NCI-H1930 (cell line): ENCODE results near the gene ASXL1.
"Not testable (repeated sequence)": the region's sequence is repeated elsewhere in the genome, so short reads cannot be mapped to it uniquely, and the experiment has no call there.

Experiments used
- DNase-seq, 2 experiments: peaks; one replicate each; lab custom pipeline; 2025; lab: John Stamatoyannopoulos, UW

ASXL1 gene

DNA sequence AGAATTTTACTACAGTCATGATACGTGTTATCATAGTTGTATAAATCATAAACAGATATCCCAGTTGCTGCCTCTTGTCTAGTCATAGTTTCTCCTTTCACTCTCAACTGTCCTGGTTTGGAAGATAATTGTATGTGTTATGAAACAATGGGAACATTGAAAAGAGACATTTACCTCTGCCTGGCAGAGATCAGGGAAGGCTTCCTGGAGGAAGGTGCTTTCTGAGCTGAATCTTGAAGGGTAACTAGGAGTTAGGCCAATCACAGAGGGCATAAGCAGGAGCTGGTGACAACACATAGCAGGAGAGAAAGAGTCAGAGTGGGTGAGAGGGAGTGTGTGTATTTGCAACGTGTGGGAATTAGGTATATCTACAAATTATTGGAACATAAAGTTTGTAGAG, 5.4 kb downstream of the ASXL1 start:
- no peak for DNase-seq

DNA sequence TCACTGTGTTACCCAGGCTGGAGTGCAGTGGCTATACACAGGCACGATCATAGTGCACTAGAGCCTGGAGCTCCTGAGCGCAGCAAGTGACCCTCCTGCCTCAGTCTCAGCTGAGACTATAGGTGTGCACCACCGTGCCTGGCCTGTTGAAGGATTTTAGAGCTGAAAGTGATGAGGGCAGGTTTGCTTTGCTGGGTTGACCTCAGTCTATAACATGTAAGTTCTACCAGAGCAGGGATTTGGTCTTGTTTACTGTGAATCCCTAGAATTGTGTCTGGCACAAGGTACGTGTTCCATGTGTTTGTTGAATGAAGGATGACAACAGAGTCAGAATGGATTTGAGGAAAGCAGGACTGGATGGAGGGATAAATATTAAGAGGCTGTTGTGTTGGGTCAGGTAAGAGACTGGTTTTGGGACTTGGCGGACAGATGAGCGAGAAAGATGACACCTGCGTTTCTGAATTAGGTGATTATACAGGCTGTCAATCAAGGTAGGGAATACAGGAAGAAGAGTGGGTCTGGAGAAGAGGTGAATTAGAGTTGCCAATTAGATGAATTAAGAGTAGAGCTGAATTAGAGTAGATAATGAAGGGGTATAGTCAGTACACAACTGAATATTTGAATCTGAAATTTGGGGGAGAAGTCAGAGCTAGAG, 6.5 kb downstream of the ASXL1 start:
- no peak for DNase-seq

DNA sequence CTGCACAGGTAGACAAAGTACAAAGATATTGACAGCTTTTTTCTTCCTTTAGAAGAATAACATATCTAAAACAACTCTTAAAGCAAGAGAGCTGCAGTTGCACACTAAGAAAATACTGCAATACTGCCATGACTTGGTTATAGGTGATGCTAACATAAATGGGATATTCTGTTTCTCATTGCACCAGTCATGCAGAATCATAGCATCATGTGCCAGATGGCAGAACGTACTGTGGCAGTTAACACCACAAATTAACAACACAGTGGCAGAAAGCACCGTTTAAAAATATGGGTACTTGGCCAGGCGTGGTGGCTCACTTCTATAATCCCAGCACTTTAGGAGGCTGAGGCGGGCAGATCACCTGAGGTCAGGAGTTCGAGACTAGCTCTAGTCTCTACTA, 7.4 kb downstream of the ASXL1 start:
- DNase-seq = no peak

DNA sequence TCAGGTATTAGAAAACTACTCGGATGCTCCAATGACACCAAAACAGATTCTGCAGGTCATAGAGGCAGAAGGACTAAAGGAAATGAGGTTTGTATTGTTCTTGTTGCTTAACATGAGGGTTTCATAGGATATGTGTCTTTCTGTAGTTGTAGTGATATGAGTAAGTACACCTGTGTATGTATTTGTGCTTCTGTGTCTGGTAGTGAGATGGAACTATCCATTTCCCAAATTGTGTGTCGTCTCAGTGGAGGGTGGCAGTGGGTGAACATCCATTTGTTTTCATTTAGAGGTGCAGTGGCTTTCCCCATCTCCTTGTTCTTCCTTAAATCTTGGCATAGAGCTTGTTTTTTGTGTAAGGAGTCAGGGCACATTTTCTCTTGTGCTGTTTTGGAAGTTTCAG, 8.2 kb downstream of the ASXL1 start:
- DNase-seq = no peak

DNA sequence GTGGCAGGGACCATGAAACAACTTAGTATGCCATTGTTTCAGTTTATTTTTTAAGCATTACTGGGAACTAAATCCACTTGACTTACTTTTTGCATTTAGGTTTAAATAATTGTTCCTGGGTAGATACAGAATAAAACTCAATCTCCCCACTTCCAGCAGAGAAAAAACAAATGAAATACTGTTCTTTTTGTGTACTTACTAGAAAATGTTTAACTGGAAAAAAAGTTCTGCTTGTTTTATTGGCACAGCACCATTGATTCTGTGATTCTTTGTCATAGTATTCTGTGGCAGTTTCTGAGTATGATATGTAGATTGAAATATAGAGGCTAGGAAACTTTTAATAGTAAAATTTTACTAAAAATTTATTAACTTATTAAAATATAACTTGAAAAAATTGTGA, 10.2 kb downstream of the ASXL1 start:
- DNase-seq = no peak

DNA sequence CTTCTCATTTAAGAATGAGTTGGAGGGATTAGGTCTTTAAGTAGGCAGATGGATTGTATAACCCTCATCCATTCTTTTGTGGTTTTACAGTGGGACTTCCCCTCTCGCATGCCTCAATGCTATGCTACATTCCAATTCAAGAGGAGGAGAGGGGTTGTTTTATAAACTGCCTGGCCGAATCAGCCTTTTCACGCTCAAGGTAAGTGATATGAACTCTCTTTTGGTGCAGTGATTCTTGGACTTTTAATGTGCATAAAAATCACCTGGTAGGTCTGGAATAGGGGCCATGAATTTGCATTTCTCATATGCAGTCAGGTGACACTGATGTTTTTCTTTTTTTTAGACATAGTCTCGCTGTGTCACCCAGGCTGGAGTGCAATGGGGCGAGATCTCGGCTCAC, 10.8 kb downstream of the ASXL1 start:
- DNase-seq = no peak

DNA sequence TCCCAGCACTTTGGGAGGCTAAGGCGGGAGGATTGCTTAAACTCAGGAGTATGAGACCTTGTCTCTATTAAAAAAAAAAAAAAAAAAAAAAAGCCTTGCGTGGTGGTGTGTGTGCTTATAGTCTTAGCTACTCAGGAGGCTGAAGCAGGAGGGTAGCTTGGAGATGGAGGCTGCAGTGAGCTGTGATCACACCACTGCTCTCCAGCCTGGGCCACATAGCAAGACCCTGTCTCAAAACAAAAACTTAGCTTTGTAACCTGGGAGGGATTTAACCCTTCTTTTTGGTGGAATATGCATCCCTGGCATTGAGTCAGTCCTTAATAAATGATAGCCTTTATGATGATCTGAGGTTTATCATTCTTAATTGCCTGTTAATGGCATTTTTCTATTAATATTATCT, 12.8 kb downstream of the ASXL1 start:
- DNase-seq = no peak

DNA sequence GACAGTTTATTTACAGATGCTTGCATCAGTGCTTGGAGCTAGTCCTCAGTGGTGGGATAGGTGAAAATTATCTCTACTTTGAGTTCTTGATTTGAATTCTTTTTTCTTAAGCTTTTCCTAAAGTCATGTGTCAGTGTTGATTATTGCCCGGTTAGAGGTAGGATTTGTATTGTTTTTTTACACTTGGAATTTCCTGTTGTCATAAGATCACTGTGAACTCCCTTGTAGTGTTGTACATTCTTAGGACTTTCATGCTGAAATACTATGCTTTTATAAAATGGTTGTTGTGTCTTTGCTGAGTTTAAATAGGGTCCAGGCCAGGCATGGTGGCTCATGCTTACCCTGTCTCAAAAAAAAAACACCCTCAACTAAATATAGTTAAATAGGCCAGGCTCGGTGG, 20.3 kb downstream of the ASXL1 start:
- no peak for DNase-seq

DNA sequence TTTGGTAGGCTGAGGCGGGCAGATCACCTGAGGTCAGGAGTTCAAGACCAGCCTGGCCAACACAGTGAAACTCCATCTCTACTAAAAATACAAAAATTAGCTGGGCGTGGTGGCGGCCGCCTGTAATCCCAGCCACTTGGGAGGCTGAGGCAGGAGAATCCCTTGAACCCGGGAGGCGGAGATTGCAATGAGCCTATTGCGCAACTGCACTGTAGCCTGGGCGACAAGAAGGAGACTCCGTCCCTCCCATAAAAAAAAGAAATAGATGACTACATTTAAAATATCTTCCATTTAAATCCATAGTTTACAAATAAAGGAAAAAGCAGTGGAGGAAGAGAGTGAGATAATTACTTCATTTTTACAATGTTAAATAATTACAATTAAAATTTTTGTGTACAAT, 21.9 kb downstream of the ASXL1 start:
- not testable (repeated sequence) for DNase-seq

DNA sequence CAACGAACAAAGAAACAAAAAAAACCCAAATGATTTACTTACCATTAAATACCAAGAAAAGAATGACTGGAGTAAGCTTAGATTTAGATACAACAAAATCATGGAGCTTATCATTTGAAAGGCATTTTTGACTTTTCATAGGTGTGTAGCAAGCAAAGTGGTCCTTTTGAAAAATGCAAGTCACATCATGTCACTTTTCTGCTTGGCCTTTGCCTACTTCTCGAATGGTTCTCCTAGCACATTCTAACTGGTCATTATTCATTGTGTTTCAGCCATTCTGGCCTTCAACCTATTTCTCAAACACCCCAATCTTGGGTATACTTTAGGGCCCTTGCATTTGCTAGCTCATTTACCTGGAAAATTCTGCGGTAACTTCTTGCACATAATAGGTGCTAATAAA, 22.6 kb downstream of the ASXL1 start:
- DNase-seq = no peak

DNA sequence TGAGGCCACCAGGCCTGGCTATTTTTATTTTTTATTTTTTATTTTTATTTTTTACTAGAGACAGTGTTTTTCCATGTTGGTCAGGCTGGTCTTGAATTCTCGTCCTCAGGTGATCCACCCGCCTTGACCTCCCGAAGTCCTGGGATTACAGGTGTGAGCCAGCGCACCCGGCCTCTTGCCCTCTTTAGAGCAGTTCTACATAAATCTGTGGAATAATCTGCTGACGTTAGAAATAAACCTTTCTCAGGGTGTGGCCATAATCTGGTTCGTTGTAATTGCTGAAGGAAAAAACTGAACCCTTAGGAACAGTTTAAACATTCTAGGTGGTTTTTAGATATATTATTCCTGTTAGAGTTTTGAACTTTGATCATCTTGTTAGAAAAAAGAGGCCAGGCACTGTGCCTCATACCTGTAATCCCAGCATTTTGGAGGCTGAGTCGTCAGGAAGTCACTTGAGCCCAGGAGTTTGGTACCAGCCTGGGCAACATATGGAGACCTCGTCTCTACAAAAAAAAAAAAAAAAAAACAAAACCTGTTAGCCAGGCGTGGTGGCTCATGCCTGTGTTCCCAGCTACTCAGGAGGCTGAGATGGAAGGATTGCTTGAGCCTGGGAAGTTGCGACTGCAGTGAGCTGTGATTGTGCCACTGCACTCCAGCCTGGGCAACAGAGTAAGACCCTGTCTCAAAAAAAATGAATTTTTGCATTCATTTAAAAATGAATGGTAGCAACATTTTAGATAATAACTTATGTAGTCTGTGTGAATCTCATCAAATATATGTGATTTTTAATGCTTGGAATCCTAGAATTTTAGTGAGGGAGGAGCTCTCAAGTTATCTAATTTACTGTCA, 24.2 kb downstream of the ASXL1 start:
- DNase-seq = no peak

DNA sequence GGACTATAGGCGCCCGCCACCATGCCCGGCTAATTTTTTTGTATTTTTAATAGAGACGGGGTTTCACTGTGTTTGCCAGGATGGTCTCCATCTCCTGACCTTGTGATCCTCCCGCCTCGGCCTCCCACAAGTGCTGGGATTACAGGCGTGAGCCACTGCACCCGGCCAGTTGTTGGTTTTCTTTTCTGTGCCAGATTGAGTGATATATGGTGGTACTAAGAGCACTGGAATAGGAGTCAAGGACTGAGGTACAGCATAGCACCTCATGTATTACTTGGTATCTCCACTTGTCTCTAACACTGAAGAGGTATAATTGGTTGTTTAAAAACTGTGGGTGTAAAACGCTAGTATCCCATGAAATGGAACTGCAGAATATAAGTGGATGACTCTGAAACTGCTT, 25.3 kb downstream of the ASXL1 start:
- DNase-seq = not testable (repeated sequence)

DNA sequence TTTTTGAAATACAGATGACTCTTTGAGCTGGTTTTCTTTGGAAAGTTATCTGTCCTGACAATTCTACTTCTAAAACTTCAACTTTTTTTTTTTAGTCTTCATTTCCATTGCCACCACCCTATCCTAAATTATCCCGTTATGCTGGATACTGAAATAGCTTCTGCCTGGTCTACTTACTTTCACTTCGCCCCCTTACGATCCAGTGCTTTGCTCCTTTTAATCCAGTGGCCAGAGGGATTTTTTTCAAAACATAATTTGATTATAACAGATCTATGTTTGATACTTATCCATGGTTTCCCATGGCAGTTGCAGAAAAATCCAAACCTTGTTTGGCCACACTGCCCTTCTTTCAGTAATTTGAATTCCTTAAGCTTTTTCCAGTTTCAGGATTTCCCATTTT, 27.4 kb downstream of the ASXL1 start:
- no peak for DNase-seq

DNA sequence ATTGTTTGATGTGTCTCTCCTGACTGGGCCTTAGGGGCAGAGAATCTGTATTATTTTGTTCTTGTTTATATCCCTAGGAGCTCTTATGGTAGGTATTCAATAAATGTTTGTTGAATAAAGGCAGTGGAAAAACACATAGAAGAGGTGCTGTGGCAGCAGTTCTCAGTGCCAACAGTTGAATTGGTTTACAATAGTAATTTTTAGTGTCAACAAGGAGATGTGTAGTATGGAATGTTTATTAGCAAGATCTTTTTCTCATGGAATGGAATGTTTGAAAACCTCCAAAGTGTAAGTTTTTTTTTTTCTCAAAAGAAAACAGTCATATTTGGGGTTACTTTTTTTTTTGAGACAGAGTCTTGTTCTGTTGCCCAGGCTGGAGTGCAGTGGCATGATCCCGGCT, 28.0 kb downstream of the ASXL1 start:
- no peak for DNase-seq

DNA sequence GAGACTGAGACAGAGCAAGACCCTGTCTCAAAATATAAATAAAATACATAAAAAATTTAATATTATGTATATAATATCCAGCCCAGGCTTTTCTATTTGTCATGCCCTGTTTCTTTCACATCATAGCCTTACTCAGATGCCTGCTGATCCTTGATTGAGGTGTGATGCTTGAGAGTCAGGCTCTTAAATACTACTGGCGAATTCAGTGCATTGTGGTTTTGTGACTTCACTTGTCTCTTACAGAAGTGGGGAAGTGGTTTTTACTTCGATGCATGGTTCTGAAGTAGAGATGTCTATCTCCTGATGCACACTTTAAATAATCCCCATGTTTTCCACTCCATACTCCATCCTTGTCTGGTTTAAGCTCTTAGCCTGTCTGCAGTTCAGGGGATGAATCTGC, 29.1 kb downstream of the ASXL1 start:
- DNase-seq = no peak

DNA sequence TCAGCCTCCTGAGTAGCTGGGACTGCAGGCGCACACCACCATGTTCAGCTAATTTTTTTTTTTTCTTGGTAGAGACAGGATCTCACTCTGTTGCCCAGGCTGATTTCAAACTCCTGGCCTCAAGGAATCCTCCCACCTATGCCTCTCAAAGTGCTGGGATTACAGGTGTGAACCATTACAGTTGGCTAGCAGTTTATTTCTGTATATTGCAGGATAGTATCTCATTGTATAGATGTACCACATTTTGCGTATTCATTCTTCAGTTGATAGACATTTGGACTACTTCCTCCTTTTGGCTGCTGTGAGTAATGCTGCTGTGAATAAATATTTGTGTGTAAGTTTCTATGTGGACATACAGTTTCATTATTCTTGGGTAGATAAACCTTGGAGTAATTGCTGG, 32.9 kb downstream of the ASXL1 start:
- no peak for DNase-seq

DNA sequence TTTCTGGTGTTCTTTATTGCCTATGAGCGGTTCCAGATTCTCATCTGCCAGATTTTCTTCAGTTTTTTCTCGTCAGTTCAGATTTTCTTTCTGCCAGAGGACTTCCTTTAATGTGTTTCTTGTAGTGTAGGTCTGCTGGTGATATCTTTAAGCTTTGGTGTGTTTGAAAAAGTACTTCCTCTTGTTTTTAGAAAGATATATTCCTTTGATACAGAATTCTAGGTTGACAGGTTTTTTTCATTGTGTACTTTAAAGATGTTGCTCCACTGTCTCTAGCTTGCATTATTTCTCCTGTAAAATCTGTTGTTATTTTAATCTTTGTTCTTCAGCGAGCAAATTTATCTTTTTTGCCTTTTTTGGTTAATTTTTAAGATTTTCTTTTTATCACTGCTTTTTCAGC, 36.9 kb downstream of the ASXL1 start:
- no peak for DNase-seq

DNA sequence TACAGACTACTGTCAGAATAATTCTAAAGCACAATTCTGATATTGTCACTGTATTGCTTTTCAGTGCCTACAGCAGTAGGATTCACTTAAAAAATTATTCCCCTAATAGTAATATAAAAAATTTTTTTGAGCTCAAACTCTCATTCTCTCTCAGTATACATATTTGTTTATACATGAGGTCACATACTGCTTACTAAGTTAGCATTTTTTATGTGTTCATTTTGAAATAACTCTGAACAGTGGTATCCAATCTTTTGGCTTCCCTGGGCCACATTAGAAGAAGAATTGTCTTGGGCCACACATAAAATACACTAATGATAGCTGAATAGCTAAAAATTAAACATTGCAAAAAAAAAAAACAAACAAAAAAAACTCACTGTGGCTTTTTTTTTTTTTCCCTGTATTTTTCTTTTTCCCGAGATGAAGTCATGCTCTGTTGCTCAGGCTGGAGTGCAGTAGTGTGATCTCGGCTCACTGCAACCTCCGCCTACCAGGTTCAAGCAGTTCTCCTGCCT, 38.6 kb downstream of the ASXL1 start:
- no peak for DNase-seq

DNA sequence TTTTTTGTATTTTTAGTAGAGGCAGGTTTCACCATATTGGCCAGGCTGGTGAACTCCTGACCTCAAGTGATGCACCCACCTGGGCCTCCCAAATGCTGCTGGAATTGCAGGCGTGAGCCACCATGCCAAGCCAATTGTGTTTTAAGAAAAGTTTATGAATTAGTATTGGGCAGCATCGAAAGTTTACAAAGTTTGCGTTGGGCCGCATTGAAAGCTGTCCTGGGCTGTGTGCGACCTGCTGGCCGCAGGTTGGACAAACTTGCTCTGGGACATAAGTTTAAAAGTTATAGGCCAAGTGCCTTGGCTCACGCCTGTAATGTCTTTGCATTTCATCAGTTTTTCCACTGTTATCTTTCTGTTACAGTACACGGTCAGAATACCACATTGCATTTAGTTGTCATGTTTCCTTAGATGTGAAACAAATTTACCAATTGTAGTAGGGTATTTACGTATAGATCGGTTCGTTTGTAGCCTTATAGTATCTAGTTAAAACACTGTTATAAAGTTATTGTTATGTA, 39.5 kb downstream of the ASXL1 start:
- no peak for DNase-seq

DNA sequence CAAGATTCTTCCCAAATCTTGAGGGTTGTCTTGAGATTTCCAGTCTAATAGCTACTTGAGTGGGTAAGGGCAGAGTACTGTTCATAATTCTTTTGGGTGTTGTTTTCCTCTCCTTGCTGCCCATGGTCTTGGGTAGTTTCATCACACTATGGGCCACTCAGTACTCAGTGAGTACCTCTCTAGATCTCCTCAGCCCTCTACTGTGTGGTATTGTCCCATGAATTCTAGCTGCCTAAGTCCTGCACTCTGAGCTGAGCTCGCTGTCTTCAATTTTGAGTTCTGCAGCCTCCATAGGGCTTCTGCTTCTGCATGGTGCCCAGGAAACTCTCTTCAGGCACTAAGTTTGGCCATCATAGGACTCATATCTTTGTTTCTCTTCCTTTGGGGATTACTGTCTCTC, 42.3 kb downstream of the ASXL1 start:
- no peak for DNase-seq

DNA sequence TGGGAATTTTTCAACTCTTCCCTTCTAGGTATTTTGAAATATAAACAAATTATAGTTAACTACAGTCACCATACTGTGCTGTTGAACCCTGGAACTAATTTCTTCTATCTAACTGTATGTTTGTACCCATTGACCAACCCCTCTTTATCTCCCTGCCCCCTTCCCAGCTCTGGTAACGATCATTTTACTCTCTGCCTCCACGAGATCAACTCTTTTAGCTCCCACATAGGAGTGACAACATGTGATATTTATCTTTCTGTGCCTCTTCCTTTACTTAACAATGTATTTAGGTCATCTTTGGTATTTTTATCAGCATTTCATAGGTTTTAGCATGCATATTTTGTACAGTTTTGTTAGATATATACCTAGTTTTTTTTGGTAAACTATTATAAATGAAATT, 45.9 kb downstream of the ASXL1 start:
- no peak for DNase-seq

DNA sequence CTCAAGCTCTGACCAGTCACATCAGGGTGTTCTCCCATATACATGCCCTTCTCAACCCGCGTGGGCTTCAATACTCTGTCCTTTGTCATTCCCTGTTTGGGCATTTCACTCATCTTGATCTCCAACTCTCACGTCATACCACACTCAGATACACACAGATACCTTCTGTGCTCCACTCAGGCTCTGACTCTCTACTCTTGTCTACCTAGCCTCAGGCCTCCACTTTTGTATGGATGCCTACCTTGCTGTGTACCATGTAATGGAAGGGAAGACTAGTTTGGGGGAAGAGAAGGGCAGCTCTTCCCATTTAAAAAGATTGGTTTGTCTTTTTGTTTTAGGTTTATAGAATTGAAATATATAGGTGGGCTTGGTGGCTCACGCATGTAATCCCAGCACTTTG, 48.6 kb downstream of the ASXL1 start:
- DNase-seq = no peak

DNA sequence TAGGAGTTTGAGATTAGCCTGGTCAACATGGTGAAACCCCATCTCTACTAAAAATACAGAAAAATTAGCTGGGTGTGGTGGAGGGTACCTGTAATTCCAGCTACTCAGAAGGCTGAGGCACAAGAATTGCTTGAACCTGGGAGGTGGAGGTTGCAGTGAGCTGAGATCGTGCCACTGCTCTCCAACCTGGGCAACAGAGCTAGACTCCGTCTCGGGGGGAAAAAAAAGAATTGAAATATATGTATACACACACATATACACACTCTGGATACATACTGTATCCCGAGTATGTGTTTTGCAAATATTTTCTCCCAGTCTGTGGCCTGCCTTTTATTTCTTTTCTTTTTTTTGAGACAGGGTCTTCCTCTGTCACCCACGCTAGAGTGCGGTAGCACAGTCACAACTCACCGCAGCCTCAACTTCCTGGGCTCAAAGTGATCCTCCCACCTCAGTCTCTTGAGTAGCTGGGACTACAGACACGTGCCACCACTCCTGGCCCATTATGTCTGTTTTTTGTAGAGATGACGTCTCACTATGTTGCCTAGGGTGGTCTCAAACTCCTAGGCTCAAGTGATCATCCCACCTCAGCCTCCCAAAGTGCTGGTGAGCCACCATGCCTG, 49.1 kb downstream of the ASXL1 start:
- not testable (repeated sequence) for DNase-seq
